PFSK-1 (cell line): ENCODE data around the gene AGR3.

ENCODE experiments used
- FOXP2 ChIP-seq: optimal IDR thresholded peaks from 2 replicates; pipeline ENCODE3; 2011; ENCODE audit warnings: borderline replicate concordance, control low read depth, inconsistent platforms; ENCODE audit not compliant: insufficient read depth; ENCODE audit errors: extremely low read length, extremely low read depth
- POLR2AphosphoS5 ChIP-seq: IDR thresholded peaks from 2 replicates; pipeline ENCODE4 v1.6.1; 2012; ENCODE audit warnings: low read depth, mild to moderate bottlenecking, control low read depth, low read length, moderate library complexity
- SIN3A ChIP-seq: IDR thresholded peaks from 2 replicates; pipeline ENCODE4 v1.6.1; 2012; ENCODE audit warnings: mild to moderate bottlenecking, low read length, moderate library complexity, borderline replicate concordance; ENCODE audit not compliant: insufficient read depth
- TAF1 ChIP-seq: IDR thresholded peaks from 2 replicates; pipeline ENCODE4 v1.6.1; 2012; ENCODE audit warnings: low read length, control low read depth, borderline replicate concordance; ENCODE audit not compliant: insufficient read depth
- TF ChIP-seq, protein P1 (sequence below), 2 experiments: IDR thresholded peaks; 2 replicates each; pipeline versions ENCODE4 v1.6.1 to v1.8.0; 2011 to 2012; ENCODE audit warnings: low read depth in 2 of 2, low read length in 2 of 2, control low read depth in 1 of 2, inconsistent platforms in 1 of 2, mild to moderate bottlenecking in 1 of 2, moderate library complexity in 1 of 2; ENCODE audit not compliant: insufficient read depth in 1 of 2

DNA sequence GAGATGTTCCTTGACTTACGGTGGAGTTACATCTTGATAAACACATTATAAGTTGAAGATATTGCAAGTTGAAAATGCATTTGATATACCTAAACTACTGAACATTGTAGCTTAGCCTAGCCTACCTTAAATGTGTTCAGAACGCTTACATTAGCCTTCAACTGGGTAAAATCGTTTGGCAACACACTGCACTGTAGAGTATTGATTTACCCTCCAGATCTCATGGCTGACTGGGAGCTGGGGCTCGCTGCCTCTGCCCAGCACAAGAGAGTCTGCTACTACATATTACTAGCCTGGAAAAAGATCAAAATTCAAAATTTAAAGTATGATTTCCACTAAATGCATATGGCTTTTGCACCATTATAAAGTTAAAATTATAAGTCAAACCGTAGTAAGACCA is 7.5 kb upstream of the AGR3 start:
- no peak for TF ChIP-seq POLR2AphosphoS5
- TF ChIP-seq, protein P1, sequence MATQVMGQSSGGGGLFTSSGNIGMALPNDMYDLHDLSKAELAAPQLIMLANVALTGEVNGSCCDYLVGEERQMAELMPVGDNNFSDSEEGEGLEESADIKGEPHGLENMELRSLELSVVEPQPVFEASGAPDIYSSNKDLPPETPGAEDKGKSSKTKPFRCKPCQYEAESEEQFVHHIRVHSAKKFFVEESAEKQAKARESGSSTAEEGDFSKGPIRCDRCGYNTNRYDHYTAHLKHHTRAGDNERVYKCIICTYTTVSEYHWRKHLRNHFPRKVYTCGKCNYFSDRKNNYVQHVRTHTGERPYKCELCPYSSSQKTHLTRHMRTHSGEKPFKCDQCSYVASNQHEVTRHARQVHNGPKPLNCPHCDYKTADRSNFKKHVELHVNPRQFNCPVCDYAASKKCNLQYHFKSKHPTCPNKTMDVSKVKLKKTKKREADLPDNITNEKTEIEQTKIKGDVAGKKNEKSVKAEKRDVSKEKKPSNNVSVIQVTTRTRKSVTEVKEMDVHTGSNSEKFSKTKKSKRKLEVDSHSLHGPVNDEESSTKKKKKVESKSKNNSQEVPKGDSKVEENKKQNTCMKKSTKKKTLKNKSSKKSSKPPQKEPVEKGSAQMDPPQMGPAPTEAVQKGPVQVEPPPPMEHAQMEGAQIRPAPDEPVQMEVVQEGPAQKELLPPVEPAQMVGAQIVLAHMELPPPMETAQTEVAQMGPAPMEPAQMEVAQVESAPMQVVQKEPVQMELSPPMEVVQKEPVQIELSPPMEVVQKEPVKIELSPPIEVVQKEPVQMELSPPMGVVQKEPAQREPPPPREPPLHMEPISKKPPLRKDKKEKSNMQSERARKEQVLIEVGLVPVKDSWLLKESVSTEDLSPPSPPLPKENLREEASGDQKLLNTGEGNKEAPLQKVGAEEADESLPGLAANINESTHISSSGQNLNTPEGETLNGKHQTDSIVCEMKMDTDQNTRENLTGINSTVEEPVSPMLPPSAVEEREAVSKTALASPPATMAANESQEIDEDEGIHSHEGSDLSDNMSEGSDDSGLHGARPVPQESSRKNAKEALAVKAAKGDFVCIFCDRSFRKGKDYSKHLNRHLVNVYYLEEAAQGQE (IDR thresholded peaks at IDR 0.05; ENCODE audit: insufficient read depth in 1 of 2, low read depth in 2 of 2, low read length in 2 of 2), result no peak
- no peak for TF ChIP-seq SIN3A
- TF ChIP-seq TAF1, result no peak
- TF ChIP-seq FOXP2, result no peak
